ENCODE data around the gene AP3D1.

AP3D1 gene

GRCh38 chr19:2084993-2085720, 66.2 kb downstream of the AP3D1 start:
- peak; percentile 30 for DNase-seq (ENCODE audit: low read depth)

DNA sequence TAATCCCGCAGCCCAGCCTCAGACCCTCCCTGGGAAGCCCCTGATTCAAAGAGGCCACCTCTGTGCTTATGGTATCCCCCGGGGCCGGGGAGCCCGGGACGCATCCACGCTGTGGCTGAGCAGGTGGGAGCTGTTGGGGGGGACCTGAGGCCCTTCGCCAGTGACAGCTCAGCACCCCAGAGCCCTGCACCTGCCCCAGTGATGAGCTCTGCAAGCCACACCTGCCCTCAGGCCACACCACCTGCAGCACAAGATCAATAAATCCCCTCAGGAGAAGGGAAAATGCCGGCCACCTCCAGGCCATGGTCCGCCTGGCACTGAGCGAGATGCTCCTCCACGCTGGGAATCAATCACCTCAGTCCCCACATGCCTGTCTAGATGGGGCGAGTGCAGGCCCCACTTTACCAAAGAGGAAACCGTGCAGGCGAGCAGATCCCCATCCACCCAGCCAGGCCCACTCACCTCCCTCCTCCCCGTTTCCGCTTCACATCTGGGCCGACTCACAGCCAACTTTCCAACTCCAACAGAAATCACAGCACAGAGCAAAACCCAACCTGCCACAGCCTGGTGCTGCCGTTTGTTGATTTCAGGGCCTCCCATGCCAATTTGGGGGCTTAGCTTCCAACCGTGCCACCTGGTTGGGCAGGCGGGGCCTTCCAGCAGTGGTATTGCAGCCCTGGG, 68.1 kb downstream of the AP3D1 start:
- no peak for DNase-seq (ENCODE audit: low read depth)

- DNase-seq (ENCODE audit: low read depth): no peak
Observed at GRCh38 chr19:2081873-2082810, 69.2 kb downstream of the AP3D1 start.

GRCh38 chr19:2080336-2080988, 70.9 kb downstream of the AP3D1 start:
- DNase-seq (ENCODE audit: low read depth): no peak

DNA sequence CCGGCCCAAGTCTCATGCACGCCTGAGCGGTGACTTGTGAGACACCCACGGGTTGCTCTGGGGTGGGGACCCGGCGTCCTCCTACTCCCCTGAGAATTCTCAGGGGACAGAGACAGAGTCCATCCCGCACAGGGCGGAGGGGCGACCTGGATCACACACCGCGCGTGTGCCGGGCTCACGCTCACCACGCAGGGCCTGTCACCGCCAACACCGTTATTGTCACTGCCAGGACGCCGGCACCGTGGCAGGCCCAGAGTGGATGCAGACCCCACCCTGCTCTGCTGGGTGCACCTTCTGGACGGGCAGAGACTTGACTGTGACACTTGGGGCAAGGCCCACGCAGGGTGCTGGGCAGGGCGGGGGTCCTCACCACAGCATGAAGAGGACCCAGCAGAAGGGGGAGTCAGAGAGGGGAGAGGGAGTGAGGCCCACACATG, 71.5 kb downstream of the AP3D1 start:
- DNase-seq (ENCODE audit: low read depth): no peak

DNA sequence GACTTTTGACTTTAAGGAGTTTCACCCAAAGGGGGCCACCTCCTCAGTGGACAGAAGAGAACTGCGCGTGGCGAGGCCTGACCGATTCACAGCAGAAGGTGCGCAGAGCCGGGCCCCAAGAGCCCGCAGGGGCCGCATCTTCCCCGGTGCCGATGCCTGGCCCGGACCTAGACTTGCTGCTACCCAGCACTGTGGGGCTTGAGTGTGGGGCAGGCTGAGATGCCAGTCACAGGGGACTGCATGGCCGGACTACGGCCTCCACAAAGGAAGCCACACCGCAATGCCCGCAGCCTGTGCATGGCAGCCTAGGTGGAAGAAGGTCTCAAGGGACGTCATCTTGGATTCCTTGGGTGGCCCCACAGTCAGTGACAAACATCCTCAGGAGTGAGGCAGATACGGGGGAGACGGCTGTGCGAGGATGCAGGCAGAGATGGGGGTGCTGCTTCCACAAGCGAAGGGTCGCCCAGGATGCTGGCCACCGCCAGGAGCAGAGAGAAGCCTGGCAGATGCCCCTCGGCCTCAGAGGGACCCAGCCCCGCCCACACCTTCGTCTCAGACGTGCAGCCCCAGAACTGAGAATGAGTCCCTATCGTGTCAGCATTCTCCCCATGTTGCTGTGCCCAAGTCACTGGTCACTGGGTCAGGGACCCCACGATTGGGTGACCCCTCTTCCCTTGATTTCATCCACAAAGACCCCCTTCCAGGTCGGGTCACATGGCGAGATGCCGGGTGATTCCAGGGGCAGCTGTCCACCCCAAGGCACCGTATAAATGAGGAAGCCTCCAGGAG, 72.1 kb downstream of the AP3D1 start:
- DNase-seq (ENCODE audit: low read depth): no peak

GRCh38 chr19:2077833-2078619, 73.3 kb downstream of the AP3D1 start:
- DNase-seq (ENCODE audit: low read depth): no peak

GRCh38 chr19:2077398-2077797, 74.0 kb downstream of the AP3D1 start:
- DNase-seq (ENCODE audit: low read depth): no peak

DNA sequence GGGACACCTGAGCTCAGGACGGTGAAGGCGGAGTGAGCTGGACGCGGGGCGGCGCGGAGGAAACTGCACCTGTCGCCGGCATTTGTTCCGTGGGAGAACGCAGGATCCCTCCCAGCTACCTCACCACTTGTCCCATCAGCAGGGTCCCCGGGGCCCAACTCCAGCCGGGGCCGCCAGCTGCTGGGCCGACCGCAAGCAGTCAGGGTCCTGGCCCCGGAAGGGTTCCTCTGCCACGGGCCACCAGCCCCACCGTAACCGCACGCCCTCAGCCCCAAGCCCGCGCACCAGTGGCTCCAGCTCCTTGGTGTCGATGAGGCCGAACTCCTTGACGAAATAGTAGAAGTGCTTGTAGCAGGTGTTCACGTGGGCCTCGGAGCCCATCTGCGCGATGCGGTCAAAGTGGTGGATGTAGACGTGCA, 74.8 kb downstream of the AP3D1 start:
- DNase-seq (ENCODE audit: low read depth): no peak

DNA sequence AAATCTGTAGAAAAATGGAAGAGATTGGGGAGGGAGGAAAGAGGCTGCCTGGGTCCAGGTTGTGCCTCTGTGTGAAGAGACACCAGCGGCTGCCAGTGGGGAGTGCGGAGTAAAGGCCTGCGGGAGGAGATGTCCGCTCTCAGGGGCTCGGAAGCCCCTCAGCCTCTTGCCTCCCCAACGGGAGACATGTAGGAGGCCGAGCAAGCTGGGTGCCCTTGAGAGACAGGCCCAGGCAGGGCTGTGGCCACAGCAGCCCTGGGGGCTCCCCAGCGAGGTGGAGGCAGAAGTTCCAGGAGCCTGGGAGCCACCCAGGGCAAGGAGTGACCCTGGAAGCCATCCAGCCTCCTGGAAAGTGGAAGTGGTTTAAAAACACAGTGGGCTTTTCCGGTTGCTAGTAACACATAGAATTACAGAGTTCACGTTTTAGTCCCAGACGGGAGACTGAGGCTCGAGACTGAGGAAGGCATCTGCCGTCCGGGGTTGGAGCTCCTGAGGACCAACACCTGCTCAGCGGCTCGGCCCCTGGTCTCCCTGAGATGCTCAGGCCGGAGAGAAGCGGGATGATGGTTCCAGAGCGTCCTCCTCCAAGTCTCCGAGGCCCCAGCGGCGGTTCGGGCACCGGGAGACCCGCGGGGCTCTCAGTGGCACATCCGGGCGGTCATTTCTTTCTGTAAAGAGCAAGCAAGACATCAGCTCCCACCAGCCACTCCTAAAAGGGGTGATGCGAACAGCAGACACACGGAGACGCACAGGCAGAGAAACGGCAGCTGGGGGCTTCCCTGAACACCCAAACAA, 78.4 kb downstream of the AP3D1 start:
- DNase-seq (ENCODE audit: low read depth): no peak

- DNase-seq (ENCODE audit: low read depth): no peak
Observed at GRCh38 chr19:2070986-2071673, 80.2 kb downstream of the AP3D1 start.

DNA sequence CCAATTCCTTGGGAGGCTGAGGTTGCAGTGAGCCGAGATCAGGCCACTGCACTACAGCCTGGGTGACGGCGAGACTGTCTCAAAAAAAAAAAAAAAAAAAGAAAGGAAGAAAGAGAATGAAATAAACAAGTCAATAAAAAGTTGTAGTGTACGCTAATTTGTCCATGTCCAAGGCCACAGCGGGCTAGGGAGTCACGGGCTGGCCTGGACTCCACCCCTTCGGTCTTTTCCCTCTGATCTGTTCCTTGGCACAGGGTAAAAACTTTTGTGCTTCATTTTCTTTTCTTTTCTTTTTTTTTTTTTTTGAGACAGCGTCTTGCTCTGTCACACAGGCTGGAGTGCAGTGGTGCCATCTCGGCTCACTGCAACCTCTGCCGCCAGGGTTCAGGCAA, 80.9 kb downstream of the AP3D1 start:
- no peak for DNase-seq (ENCODE audit: low read depth)

- DNase-seq (ENCODE audit: low read depth): no peak
Observed at GRCh38 chr19:2064788-2065524, 86.4 kb downstream of the AP3D1 start.

DNA sequence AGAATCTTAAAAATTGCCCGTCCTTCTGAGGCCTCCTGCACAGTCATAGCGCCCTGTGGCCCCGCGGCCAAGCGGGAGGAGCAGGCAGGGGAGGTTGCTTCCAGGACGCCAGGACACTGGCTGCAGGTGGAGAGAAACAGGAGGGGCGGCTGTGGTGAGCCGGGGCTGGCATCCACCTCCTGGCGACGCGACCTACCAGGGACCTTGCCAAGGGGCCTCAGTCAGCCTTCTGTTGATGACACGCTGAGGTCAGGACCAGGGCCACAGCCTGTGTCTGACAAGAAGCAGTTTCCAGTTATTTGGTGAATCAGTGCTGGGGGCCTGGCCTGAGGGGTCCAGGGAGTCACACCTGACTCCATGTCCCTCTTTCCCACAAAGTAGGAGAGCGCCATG, 87.0 kb downstream of the AP3D1 start:
- DNase-seq (ENCODE audit: low read depth): no peak

DNA sequence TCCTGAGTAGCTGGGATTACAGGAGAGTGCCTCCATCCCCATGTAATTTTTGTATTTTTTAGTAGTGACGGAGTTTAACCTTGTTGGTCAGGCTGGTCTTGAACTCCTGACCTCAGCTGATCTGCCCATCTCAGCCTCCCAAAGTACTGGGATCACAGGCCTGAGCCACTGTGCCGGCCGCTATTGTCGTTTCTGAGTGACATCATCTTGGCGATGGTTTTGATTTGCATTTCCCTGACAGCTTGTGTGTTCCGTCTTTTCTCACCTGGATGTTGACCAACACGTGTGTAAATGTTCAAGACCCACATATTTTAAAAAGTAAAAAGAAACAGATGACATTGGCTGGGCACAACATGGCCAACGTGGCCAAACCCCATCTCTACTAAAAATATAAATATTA, 87.5 kb downstream of the AP3D1 start:
- DNase-seq (ENCODE audit: low read depth): no peak

- DNase-seq (ENCODE audit: low read depth): no peak
Observed at GRCh38 chr19:2062770-2063169, 88.6 kb downstream of the AP3D1 start.

- no peak for DNase-seq (ENCODE audit: low read depth)
Observed at GRCh38 chr19:2062389-2062729, 89.0 kb downstream of the AP3D1 start.
